Measurements from ENCODE around the gene SH3RF2.

The SH3RF2 gene

GRCh38 chr5:145925803-145926202 lies 10.6 kb upstream of the SH3RF2 start:
- H3K27ac ChIP-seq (ENCODE audit: extremely low read depth, low read depth, low read length): no peak overlapping the region
- peaks cover 10% of the 10 kb centered on the region; the same call in 1 of the 2 replicates for H3K4me1 ChIP-seq (ENCODE audit: control insufficient read depth, insufficient read depth, low read length)
- CTCF ChIA-PET: interaction anchor here (0.6 to 1.5 kb wide), 4 partner anchors 17 to 61 kb away, joined by 3 to 6 read pairs (median 3); no protein-coding TSS in a partner anchor
- no peak overlapping the region for H3K4me3 ChIP-seq (ENCODE audit: low read depth, low read length)
- H3K36me3 ChIP-seq (ENCODE audit: control insufficient read depth in 2 of 2, insufficient read depth in 1 of 2, low read length in 2 of 2): no peaks in the 10 kb centered on the region
- TF ChIP-seq ZBTB20 (tag by site-specific recombination; IDR thresholded peaks at IDR 0.05) (no peak), ZNF155 (tag by site-specific recombination; IDR thresholded peaks at IDR 0.05) (no peak), ZNF664 (tag by site-specific recombination; IDR thresholded peaks at IDR 0.05) (no peak), ZNF707 (tag by site-specific recombination; IDR thresholded peaks at IDR 0.05) (0 out of 2 replicates have a peak, but pooled peaks have one; percentile 19), ZBTB48 (tag by site-specific recombination; IDR thresholded peaks at IDR 0.05) (no peak), ZNF335 (tag by site-specific recombination; conservative IDR thresholded peaks at IDR 0.05) (no peak), ZNF621 (tag by site-specific recombination; IDR thresholded peaks at IDR 0.05) (no peak), EGR2 (tag by site-specific recombination; IDR thresholded peaks at IDR 0.05; ENCODE audit: low read depth) (no peak), PRDM6 (tag by site-specific recombination; IDR thresholded peaks at IDR 0.05) (peak; percentile 71), MEIS1 (CRISPR knock-in tag; IDR thresholded peaks at IDR 0.05; ENCODE audit: borderline replicate concordance) (peak; percentile 47; the same call in 1 of the 2 replicates), ZNF704 (tag by site-specific recombination; IDR thresholded peaks at IDR 0.05) (no peak)
- no peaks in the 10 kb centered on the region for H3K9me3 ChIP-seq (ENCODE audit: control insufficient read depth, insufficient read depth, low read depth, low read length)
- POLR2A ChIA-PET: interaction anchor here (2.0 kb wide), 1 partner anchor 11 kb away, joined by 9 read pairs; the partner anchor contains the start of gene SH3RF2

DNA sequence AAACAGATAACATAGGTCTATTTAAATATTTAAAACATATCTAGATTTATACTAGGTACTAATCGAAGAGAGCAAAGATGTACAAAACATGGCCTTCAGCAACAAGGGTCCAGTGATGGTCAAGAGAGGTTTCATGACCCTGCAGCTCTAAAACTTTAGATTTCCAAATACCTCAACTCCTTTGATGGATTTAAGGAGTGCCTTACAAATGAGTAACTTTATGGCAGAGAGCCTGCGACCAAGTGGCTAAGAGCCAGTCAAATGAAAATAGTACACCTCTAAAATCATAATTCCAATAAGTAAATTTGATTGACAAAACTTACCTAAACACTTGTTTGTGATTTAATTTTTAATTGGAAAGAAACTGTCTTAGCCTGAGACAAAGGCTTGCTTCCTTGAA lies 4.7 kb upstream of the SH3RF2 start:
- H3K4me3 ChIP-seq (ENCODE audit: low read depth, low read length): no peak overlapping the region
- no peaks in the 10 kb centered on the region for H3K36me3 ChIP-seq (ENCODE audit: control insufficient read depth in 2 of 2, insufficient read depth in 1 of 2, low read length in 2 of 2)
- H3K27ac ChIP-seq (ENCODE audit: extremely low read depth, low read depth, low read length): no peak overlapping the region
- H3K4me1 ChIP-seq (ENCODE audit: control insufficient read depth, insufficient read depth, low read length): 0 out of 2 replicates have a peak, but pooled peaks cover 6% of the 10 kb centered on the region
- ChIA-PET CTCF (interaction anchor here (0.6 kb wide), 1 partner anchor 14 kb away, joined by 3 read pairs; no protein-coding TSS in a partner anchor), POLR2A (no interaction called here)
- no peaks in the 10 kb centered on the region for H3K9me3 ChIP-seq (ENCODE audit: control insufficient read depth, insufficient read depth, low read depth, low read length)
- TF ChIP-seq ZFP37 (tag by site-specific recombination; IDR thresholded peaks at IDR 0.05): no peak
- TF ChIP-seq ZNF114 (tag by site-specific recombination; IDR thresholded peaks at IDR 0.05): no peak
- TF ChIP-seq IKZF3 (tag by site-specific recombination; IDR thresholded peaks at IDR 0.05): no peak
- TF ChIP-seq ZEB2 (tag by site-specific recombination; IDR thresholded peaks at IDR 0.05): no peak
- TF ChIP-seq ZNF530 (tag by site-specific recombination; IDR thresholded peaks at IDR 0.05; ENCODE audit: low read depth): no peak
- no peak for TF ChIP-seq ZNF488 (tag by site-specific recombination; IDR thresholded peaks at IDR 0.05)
- TF ChIP-seq MZF1 (tag by site-specific recombination; IDR thresholded peaks at IDR 0.05; ENCODE audit: borderline replicate concordance): no peak
- TF ChIP-seq ZNF174 (tag by site-specific recombination; IDR thresholded peaks at IDR 0.05): no peak
- TF ChIP-seq, protein P1, sequence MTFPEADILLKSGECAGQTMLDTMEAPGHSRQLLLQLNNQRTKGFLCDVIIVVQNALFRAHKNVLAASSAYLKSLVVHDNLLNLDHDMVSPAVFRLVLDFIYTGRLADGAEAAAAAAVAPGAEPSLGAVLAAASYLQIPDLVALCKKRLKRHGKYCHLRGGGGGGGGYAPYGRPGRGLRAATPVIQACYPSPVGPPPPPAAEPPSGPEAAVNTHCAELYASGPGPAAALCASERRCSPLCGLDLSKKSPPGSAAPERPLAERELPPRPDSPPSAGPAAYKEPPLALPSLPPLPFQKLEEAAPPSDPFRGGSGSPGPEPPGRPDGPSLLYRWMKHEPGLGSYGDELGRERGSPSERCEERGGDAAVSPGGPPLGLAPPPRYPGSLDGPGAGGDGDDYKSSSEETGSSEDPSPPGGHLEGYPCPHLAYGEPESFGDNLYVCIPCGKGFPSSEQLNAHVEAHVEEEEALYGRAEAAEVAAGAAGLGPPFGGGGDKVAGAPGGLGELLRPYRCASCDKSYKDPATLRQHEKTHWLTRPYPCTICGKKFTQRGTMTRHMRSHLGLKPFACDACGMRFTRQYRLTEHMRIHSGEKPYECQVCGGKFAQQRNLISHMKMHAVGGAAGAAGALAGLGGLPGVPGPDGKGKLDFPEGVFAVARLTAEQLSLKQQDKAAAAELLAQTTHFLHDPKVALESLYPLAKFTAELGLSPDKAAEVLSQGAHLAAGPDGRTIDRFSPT (tag by site-specific recombination; IDR thresholded peaks at IDR 0.05): no peak
- TF ChIP-seq ZNF48 (tag by site-specific recombination; IDR thresholded peaks at IDR 0.05): no peak
- TF ChIP-seq ZNF792 (tag by site-specific recombination; IDR thresholded peaks at IDR 0.05): no peak
- no peak for TF ChIP-seq ZNF548 (tag by site-specific recombination; IDR thresholded peaks at IDR 0.05)
- no peak for TF ChIP-seq ZNF558 (tag by site-specific recombination; IDR thresholded peaks at IDR 0.05)
- no peak for TF ChIP-seq PRDM4 (tag by site-specific recombination; IDR thresholded peaks at IDR 0.05)
- no peak for TF ChIP-seq ZFHX2 (tag by site-specific recombination; conservative IDR thresholded peaks at IDR 0.05)
- TF ChIP-seq, protein P2, sequence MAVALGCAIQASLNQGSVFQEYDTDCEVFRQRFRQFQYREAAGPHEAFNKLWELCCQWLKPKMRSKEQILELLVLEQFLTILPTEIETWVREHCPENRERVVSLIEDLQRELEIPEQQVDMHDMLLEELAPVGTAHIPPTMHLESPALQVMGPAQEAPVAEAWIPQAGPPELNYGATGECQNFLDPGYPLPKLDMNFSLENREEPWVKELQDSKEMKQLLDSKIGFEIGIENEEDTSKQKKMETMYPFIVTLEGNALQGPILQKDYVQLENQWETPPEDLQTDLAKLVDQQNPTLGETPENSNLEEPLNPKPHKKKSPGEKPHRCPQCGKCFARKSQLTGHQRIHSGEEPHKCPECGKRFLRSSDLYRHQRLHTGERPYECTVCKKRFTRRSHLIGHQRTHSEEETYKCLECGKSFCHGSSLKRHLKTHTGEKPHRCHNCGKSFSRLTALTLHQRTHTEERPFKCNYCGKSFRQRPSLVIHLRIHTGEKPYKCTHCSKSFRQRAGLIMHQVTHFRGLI (tag by site-specific recombination; IDR thresholded peaks at IDR 0.05): no peak

Data from HEK293 (cell line).